ENCODE results near the gene KRT6A. TPM values are rescaled to one million over a fixed set of nuclear protein-coding genes. Genes with fewer than 3 reads are reported as not detected.

The KRT6A gene
- total RNA-seq, 4 donors from 2014 or later = 0.98 TPM; not detected in 3

GRCh38 chr12:52452101-52452500, 41.0 kb downstream of the KRT6A start, which contains the start of gene KRT6B:
TSS of gene KRT6B (minus strand) at chr12:52452146. CDS start at chr12:52452078, 68 bp downstream.
- no peak for TF ChIP-seq CTCF (IDR thresholded peaks at IDR 0.05; ENCODE audit: low read depth)

GRCh38 chr12:52448228-52448627, 44.8 kb downstream of the KRT6A start:
- TF ChIP-seq CTCF (IDR thresholded peaks at IDR 0.05; ENCODE audit: low read depth) = no peak

GRCh38 chr12:52446367-52447045, 46.6 kb downstream of the KRT6A start:
- no peak for TF ChIP-seq CTCF (IDR thresholded peaks at IDR 0.05; ENCODE audit: low read depth)

- no peak for TF ChIP-seq CTCF (IDR thresholded peaks at IDR 0.05; ENCODE audit: low read depth)
Measured at GRCh38 chr12:52445876-52446275, 47.2 kb downstream of the KRT6A start.

GRCh38 chr12:52444647-52445595, 48.1 kb downstream of the KRT6A start:
- TF ChIP-seq CTCF (IDR thresholded peaks at IDR 0.05; ENCODE audit: low read depth) = no peak

- TF ChIP-seq CTCF (IDR thresholded peaks at IDR 0.05; ENCODE audit: low read depth) = no peak
Measured at GRCh38 chr12:52443966-52444365, 49.1 kb downstream of the KRT6A start.

- TF ChIP-seq CTCF (IDR thresholded peaks at IDR 0.05; ENCODE audit: low read depth) = no peak
Measured at GRCh38 chr12:52442600-52443061, 50.4 kb downstream of the KRT6A start.
